HG02943 (cell line): Measurements from ENCODE around the gene SENP1.
"Not testable (repeated sequence)": the region's sequence is repeated elsewhere in the genome, so short reads cannot be mapped to it uniquely, and the experiment has no call there.

ENCODE experiments used
- ATAC-seq: cut with Tn5 transposase; IDR thresholded peaks from one replicate; pipeline ENCODE4 v1.9.1; 2021; ENCODE audit warnings: mild to moderate bottlenecking, low read depth, moderate library complexity; ENCODE audit not compliant: unreplicated experiment

SENP1 gene

DNA sequence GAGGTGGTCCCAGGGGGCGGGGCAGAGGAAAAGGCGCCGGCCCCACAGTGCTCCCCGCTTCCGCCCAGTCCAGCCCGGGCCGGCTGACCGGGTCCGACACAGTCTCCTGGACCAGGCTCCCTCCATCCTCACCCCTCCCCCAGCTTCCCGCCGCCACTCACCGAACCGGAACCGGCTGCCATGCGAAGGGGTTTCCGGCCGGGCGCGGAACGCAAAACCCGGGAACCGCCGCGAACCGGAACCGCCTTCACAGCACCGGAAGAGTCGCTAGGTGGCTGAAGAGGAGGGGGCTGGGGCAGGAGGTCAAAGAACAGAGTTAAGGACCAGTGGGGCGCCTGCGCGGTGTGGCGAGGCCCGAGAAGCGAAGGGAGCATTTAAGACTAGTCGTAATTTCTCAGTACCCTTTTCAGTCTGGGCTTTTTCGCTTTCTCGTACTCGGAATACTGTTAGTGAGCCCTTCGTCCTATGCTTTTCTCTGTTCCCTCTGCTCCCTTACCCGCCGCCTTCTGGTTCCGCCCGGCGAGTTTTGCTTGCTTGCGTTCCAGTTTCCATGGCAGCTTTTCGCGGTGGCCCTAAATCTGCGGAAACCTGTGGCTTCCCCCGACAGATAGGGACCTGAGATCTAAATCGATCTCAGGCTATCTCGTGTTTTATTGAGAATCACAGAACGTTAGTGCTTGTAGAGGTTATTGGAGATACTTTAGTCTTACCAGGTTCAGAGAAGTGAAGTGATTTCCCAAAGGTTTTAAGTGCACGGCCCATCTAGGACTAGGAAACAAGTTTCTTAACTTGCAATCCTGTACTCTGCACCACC, at the start of gene SENP1:
TSS of gene SENP1 (minus strand) at position 213 of the 814 bp plus-strand sequence. CDS start 4,607 bp downstream, outside the sequence.
- ATAC-seq: peak; percentile 77

DNA sequence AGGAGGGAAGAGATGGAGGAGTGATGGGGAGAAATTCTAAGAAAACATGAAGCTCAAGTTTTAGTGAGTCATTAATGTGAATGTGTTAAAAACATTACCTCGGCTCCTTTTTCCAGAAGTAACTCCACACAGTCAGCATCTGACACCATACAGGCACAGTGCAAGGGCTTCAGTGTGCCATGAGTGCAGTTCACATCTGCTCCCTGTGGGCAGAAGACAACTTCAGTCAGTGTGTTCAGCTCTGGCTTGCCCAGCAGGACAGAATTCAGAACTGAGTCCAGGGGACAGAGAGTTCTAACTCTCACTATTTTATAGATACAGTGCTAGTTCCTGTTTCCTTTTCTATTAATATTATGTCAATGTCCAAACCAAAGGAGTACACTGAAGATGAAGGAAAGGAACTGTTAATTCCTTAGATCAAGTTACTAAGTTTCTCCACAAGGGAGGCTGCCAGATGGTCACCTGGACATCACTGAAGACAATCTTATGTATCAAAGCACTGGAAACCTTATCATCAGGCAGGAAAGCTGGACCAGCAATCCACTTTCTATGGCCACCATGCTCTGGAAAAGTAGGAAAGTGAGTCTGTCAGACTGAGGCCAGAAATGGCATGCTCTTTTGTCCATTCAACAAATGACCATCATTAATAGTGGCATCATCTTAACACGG, 45.4 kb upstream of the SENP1 start:
- ATAC-seq: no peak

DNA sequence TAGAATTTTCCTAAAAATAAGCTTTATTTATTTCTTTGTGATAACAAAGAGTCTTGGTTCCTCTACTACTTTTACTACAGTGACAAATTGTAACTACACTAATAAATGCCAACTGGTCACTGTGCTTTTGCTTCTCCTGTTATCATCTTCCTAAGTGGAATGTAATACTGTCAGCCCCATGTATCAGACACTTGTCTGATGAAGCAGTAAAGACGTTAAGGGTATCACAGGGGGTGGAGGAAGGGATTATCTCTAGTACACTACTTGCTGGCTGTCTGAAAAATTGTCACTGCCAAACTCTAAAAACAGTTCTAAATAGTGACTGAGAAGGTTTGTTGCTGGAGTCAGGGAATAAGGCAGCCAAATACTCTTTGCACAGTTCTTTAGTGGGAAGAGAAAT, 40.1 kb upstream of the SENP1 start:
- ATAC-seq: no peak

DNA sequence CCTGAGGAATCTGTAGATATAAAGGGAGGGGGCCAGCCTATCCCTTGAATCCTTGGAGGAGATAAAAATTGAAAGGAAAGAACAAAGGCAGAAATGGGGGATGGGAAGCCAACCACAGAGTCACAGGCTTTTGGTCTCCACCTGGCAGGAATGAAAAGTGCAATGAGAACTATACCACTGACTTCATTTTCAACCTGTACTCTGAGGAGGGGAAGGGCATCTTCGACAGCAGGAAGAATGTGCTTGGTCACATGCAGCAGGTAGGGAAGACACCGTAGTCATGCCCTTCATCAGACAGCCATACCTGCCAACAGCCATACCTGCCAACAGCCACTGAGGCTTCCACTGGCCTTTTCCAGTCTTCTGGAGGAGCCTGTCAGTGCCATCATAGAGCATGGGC, 38.0 kb upstream of the SENP1 start:
- no peak for ATAC-seq

DNA sequence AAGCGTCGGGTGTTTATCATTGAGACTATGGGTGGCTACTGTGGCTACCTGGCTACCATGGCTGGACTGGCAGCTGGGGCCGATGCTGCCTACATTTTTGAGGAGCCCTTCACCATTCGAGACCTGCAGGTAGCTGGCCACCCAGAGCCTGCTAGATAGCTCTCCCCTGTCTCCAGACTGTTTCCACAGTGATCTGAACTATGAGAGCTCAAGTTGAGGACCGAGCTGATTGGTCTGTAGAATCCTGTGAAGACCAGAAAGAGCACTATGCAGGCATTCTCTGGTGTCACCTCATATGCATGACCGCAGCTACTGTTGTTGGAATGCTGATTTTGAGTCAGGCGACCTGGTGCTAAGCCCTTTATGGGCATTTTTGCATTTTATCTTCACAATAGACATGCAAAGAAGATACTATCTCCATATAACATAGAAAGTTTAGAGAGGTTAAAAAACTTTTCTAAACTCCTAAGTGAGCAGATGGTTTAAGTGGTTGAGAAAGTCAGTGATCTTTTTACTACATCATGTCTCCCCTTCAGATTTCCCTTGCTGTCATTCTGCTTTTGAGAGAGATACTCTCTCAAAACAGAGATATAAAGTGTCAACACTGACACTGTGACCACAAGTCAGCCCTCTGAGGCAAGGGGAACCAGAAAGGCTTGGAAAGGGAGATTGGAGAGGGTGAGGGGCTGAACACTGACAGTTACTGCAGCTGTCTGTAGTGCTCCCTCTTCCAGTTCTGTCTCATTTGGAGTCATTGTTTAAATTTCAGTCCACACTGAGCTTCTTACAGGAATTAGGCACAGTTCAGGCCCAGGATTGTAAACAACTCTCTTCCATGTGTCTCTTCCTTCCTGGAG, 37.2 kb upstream of the SENP1 start:
- no peak for ATAC-seq

DNA sequence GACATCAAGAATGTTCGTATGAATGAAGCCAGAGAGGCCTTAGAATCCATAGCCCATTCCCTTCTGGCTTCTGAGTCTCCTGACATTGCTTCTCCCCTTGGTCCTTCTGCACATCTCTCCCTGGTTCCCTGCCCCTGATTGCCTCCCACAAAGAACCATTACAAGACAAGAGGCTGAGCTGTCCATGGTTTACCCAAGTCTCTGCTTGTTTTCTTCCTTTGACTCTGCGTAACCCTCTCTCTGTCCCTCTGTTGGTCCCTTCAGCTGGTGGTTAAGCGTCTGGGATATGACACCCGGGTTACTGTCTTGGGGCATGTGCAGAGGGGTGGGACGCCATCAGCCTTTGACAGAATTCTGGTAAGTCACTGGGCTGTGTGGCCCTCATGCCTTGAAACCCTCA, 29.1 kb upstream of the SENP1 start:
- no peak for ATAC-seq

DNA sequence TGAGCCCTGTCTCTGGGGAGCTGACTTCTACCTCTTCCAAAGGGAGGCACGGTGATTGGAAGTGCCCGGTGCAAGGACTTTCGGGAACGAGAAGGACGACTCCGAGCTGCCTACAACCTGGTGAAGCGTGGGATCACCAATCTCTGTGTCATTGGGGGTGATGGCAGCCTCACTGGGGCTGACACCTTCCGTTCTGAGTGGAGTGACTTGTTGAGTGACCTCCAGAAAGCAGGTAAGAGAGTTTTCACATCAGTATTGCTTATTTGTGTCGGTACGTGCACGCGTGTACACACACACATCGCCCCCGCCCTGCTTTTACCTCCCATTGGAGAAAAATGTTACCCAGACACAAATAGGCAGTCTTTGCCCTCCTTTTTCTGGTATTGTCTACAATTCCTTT, 26.9 kb upstream of the SENP1 start:
- no peak for ATAC-seq

DNA sequence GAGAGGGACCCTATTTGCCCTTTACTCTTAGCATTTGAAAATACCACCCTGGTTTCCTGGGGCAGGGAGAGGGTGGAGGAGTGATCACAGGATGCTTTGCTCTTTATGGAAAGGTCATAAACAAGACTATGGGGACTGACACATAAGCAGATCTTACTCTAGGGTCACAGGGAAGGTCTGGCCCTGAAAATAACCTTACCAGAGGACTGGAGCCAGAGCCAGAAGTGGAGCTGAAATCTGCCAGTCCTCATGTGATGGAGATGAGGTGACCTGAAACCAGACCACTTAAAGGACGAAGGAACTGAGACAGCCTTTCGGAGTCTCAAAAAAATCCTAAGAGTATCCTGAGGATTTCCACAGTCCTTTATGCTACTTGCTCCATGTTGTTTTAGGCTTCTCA, 25.6 kb upstream of the SENP1 start:
- no peak for ATAC-seq

DNA sequence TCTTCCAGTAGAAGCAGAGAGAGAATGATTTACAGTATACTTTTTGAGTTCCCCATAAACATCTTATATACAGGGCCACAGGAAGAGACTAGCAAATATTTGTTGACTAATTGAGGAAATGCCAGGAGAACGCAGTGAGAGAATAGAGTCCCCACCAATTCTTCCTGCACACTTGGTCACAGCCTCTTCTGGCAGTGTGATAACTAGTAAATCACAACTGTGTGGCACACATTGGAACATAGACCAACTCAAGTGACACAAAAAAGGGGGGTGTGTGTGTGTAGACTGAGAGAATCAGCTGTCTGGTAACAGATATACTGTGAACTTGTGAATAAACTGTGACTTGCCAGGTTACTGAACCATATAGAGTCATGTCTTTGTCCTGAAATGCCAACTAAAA, 23.5 kb upstream of the SENP1 start:
- no peak for ATAC-seq

DNA sequence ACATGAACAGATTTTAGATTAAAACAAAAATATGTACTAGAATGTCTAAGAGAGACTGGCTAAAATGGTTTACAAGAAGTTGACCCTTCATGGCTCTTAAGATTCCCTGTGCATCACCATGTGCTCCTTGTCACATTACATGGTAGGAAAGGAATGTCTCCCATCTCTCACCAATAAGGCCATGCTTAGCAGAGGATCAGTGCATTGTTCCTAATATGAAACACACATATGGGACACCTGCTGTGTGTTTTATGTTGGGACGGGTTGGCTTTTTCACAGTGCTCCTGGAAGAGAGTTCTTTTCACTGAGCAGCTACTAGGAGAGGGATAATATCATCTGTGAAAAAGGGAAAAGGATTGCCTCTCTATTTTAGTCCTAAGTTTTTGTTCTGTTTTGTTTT, 22.9 kb upstream of the SENP1 start:
- no peak for ATAC-seq

DNA sequence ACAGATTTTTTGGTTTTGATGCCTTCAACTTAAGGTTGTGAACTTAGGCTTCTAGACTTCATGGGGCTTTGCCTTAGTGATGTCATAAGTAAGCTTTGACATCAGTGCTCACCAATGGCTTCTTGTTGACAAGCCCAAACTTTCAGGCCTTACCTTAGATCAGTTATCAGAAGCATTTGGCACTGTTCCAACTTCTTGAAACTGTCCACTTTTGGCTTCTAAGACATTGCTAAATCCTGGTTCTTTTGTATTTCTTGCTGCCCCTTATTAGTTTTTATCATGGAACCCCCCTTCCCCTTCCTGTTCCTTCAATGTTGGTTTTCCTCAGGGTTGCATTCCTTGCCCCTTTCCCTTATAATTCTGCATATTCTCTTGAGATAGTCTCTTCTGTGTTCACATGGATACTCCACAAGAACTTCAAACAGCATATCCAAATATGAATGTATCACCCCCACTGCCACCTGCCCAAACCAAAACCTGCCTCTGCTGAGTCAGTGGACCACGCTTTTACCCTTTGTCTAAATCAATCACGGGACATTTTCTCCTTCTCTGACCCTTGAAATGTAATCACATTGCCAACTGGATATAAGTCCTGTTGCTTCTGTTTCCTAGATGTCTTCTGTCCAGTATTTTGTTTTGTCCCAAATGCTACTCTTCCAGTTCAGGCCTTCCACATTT, 21.2 kb upstream of the SENP1 start:
- no peak for ATAC-seq

DNA sequence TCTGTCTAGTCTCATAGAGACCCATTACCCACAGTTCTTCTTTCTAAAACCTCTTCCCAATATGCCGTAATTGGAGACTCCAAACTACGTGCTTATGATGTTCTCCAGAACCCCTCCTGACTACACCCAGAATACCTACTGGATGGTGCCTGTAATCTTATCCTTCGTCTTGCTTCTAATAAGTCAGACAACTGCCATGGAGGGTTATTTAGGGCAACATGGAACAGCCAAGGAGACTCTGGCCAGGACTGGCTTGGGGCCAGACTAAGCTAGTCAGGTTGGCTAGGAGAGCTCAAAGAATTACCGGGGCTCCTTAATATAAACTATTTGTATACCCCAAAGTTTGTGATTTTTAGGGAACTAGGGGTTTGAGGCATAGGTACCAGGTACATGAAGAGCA, 20.1 kb upstream of the SENP1 start:
- no peak for ATAC-seq

DNA sequence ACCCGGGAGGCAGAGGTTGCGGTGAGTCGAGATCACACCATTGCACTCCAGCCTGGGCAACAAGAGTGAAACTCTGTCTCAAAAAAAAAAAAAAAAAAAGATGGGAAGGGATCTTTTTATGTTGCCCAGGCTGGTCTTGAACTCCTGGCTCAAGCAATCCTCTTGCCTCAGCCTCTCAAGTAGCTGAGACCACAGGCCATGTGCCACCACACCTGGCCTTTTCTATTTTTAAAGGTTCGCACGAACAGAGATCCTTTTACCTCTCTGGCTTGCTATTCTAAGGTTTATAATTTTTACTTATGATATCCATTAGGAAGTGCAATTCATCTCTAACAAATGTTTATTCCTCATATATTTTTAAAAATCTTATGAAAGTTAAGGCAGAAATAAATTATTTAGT, 19.7 kb upstream of the SENP1 start:
- ATAC-seq: not testable (repeated sequence)

DNA sequence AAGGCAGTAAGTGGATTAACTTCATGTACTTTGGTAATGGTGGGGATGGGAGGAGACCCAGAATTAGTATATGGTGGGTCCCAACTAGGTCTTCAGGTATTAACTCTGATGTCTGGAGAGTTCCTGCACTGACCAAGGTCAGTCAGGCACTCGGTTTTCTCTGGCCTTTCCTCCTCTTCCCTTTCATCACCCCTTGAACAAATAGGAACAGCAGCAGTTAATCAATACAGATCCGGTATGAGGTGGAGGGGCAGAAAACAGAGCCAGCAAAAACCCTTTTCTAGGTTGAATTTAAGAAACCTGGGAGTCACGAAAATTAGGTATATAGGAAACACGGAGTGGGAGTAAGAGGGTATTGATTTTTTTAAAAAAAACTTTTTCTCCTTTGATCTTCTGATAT, 17.3 kb upstream of the SENP1 start:
- no peak for ATAC-seq

DNA sequence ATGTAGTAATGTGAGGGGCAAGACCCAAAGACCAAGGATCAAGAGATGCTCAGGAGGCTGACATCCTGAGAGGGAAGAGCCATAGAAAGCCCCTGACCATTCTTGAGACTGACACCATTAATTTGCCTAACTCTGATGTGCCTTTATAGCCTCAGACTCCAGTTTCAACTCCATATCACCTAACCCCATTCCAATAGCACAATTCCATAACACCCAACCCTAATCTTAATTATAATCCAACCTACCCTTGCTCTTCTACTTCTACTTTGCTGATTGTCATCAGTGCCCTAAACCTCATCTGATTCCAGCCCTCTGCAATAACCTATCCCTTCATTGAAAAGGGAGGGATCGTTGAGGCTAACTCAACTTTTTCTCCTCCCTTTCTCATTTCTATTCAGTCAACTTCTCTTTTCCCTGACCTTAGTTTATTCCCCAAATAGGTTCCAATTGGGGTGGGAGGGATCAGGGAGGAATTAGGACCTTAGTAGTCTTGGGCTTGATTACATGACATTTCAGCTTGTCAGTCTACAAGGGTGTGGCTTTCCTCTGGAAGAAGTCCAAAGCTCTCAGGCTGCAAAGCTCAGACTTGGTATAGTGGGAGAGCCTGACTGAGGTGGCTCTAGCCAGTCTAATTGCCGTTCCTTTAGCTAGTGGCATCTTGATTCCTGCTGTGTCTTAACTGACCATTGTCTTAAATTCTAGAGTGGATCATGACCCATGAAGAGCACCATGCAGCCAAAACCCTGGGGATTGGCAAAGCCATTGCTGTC, 16.4 kb upstream of the SENP1 start:
- no peak for ATAC-seq

DNA sequence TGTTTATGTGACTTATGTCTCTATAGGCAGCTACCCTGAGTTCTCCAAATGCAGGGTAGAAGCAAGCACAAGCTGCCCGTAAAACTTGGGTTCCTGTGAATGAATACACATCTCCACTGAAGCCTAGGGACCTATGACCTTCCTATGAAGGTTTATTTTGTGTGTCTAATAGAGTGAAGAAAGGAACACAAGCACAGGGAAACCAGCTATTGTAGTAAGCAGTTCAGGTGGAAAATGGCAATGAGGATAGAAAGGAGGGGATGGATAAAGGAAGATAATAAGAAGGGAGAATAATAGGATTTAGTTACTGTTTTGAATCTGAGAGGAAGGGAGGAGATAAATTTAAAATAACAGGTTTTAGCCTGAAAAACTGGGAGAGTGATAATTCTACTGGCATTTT, 15.6 kb upstream of the SENP1 start:
- ATAC-seq: no peak

DNA sequence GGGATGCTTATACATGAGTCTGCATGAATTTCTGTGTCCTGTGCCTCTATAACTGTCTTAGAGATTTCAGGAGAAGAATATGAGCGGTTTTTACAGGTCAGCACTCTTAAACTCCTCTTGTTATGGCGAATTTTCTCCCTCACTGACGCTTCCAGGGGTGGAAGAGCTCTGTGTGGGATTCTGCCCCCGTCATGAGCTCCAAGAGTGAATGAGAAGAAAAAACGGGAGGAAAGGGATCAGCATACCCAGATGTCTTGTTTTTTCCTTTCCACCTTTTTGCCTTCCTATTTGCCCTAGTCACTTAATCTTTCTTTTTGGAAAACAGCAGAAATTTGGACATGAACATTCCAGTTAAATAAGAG, 13.9 kb upstream of the SENP1 start:
- ATAC-seq: no peak

DNA sequence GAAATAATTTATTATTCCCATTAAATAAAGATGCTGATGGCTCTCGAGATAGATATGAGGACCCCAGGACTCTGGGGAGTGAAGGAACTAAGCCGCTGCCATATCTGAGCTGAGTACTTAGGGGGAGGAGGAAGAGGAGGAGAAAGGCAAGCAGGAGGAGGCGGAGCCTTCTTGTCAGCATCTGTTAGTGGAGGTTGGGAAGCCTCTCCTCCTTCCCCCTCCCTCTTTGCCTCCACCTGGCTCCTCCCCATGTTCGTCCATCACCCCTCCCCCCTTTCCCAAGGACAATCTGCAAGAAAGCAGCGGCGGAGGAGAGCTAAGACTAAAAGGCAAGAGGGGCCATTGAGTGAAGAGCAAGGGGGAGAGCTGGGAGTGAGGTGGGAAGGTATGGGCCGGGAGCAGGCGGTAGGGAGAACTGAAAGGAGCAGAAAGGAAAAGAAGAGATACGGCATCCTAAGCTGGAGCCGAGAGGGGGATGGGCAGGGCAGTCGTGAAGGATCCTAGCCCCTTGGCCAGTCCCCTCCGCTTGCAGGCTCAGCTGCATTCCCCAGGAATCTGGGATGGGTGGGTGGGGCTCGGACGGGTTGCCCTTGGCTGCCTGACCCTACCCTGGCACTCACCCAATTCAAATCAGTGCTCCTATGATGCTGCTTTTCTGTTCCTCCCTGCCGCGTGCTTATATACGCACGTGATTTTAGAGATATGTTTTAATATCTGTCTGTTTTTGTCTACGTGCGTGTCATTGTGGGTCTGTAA, 13.4 kb upstream of the SENP1 start, which contains the start of gene PFKM:
TSS of gene PFKM (plus strand) at position 287 of the 756 bp plus-strand sequence. CDS start 3,411 bp downstream, outside the sequence.
- peak; percentile 100 for ATAC-seq

DNA sequence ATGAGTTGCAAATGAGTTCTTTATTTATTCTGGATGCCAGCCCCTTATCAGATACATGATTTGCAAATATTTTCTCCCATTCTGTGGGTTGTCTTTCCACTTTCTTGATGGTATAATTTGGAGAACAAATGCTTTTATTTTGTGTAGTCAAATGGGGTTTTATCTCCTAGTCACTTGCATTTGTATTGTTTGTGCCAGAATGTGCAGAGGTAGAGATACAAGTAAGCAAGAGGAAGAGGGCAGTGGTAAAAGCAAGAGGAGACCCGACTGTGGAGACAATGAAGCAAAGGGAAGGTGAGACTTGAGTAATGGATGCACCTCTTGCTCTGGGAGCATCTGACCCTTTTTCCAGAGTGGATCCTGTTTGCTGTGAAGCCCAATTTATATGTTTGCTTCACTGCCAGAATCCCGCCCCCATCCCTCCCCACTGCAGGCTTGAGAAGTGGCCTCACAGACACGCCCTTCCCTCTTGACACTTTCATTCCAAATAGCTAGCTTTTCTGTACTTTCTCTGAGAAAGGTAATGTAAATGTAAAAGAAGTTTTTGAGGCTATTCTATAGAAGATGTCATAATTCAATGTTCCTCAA, 12.5 kb upstream of the SENP1 start:
- no peak for ATAC-seq
